ENCODE results near the gene RAVER1.
A peak's percentile ranks its signal among the peaks of the same experiment; 100 is the strongest.
"Not testable (repeated sequence)": the region's sequence is repeated elsewhere in the genome, so short reads cannot be mapped to it uniquely, and the experiment has no call there.

The RAVER1 gene, protein sequence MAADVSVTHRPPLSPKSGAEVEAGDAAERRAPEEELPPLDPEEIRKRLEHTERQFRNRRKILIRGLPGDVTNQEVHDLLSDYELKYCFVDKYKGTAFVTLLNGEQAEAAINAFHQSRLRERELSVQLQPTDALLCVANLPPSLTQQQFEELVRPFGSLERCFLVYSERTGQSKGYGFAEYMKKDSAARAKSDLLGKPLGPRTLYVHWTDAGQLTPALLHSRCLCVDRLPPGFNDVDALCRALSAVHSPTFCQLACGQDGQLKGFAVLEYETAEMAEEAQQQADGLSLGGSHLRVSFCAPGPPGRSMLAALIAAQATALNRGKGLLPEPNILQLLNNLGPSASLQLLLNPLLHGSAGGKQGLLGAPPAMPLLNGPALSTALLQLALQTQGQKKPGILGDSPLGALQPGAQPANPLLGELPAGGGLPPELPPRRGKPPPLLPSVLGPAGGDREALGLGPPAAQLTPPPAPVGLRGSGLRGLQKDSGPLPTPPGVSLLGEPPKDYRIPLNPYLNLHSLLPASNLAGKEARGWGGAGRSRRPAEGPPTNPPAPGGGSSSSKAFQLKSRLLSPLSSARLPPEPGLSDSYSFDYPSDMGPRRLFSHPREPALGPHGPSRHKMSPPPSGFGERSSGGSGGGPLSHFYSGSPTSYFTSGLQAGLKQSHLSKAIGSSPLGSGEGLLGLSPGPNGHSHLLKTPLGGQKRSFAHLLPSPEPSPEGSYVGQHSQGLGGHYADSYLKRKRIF

DNA sequence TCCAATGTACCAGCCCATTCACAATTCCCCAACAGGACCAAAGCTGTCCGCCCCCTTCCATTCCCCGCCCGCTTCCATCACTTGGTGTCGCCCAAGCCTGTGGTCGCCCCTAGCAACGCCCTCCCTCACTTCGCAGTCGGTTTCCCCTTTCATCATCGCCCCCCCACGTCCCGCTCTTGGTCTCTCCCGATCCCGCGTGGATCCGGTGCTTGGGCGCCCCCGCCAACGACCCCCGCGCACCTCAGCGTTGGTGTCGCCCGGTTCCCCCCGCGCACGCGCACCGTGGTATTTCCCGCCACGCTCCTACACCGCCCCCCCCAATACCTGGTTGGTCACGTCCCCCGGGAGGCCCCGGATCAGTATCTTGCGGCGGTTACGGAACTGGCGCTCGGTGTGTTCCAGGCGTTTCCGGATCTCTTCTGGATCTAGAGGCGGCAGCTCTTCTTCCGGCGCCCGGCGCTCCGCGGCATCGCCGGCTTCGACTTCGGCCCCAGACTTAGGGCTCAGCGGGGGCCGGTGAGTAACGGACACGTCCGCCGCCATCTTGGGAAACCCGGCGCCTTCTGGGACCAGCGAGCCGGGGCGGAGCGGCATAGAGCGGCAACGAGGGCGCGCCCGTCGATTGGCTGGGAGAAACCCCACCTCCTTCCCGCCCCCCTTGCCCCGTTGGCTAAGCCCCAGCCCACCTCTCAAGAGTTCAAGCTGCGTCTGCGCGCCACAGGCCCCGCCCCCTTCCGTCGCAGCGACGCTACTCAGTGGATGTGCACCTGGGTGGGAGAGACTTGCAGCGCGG lies at the start of gene RAVER1:
TSS of gene RAVER1 (minus strand) at position 565 of the 793 bp plus-strand sequence. CDS start at position 543, 22 bp downstream.
- H3K4me3 ChIP-seq (ENCODE audit: low read depth, low read length) = peak within 1 kb of the TSS; percentile 67
- TF ChIP-seq MYC (IDR thresholded peaks at IDR 0.05; ENCODE audit: low read depth, low read length) (no peak), MAX (IDR thresholded peaks at IDR 0.05; ENCODE audit: low read depth, low read length) (no peak), CTCF (IDR thresholded peaks at IDR 0.05; ENCODE audit: low read depth, low read length) (no peak), POLR2A (IDR thresholded peaks at IDR 0.05; ENCODE audit: extremely low read depth, insufficient read length) (no peak)
- DNase-seq (ENCODE audit: low read depth) = peak; percentile 100

GRCh38 chr19:10383223-10383499 lies 49.8 kb upstream of the RAVER1 start:
- H3K4me3 ChIP-seq (ENCODE audit: low read depth, low read length); DNase-seq (ENCODE audit: low read depth): not testable (repeated sequence)

DNA sequence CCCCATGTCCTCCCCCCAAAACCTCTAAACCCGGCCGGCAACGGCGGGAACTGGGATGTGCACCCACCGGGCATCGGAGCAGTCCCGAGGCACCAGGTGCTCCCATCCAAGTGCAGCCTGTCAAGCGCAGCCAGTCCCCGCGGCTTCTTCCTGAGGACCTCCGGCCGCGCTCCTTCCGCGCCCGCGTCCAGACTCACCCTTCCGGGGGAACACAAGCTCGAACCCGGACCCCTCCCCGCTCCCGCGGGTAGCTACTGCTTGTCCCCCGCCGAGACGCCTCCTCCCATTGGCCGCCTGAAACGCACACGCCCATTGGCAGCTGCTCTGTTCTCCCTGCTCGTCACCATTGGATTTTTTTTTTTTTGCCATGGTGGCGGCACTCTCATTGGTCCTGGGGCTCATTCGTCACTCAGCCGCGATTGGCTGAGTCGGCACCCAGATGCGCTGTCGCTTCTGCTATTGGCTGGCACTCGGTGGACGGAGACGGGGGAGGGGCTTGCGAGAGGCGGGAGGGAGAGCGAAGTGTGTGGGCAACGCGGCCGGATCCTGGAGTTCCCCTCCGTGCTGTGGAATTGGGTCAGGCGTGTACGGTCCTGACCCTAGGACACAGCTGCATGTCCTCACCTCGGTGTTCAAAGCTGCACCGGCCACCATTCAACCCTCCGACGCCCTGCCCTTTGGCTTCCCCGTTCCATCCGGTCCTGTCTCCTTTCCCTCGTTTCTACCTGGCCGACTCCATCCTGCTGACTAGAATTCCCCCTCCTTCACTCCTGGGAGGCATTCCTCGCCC lies 47.2 kb upstream of the RAVER1 start, which contains the start of gene TYK2:
TSS of gene TYK2 (minus strand) at position 260 of the 790 bp plus-strand sequence. CDS start 2,166 bp downstream, outside the sequence.
- DNase-seq (ENCODE audit: low read depth) = peak; percentile 100
- peak within 1 kb of the TSS; percentile 76 for H3K4me3 ChIP-seq (ENCODE audit: low read depth, low read length)
- peak; percentile 98 for TF ChIP-seq POLR2A (IDR thresholded peaks at IDR 0.05; ENCODE audit: extremely low read depth, insufficient read length)
- TF ChIP-seq CTCF (IDR thresholded peaks at IDR 0.05; ENCODE audit: low read depth, low read length) = no peak
- peak; percentile 87 for TF ChIP-seq MYC (IDR thresholded peaks at IDR 0.05; ENCODE audit: low read depth, low read length)
- peak; percentile 86 for TF ChIP-seq MAX (IDR thresholded peaks at IDR 0.05; ENCODE audit: low read depth, low read length)

GRCh38 chr19:10379880-10380312 lies 46.6 kb upstream of the RAVER1 start:
- H3K4me3 ChIP-seq (ENCODE audit: low read depth, low read length) = peak overlapping the region; percentile 76
- DNase-seq (ENCODE audit: low read depth) = no peak
- TF ChIP-seq CTCF (IDR thresholded peaks at IDR 0.05; ENCODE audit: low read depth, low read length) = no peak
- 0 out of 2 replicates have a peak, but pooled peaks have one; percentile 12 for TF ChIP-seq MYC (IDR thresholded peaks at IDR 0.05; ENCODE audit: low read depth, low read length)
- no peak for TF ChIP-seq POLR2A (IDR thresholded peaks at IDR 0.05; ENCODE audit: extremely low read depth, insufficient read length)

DNA sequence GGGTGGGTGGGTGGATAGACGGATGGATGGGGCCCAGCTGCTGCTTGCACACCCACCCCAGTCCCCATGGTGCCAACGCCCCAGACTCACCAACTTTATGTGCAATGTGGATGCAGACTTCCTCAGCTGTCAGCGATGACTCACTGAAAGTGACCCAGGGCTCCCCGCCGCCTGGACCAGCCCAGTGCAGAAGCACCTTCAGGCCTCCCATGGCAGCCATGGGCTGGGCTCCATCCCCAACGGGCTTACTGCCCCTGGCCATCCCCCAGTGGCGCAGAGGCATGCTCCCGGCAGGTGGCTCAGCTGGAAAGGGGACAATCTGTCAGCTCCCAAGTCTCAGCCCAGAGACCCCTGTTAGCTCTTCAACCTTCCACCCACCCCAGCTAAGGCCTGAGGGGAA lies 44.8 kb upstream of the RAVER1 start:
- no peak overlapping the region for H3K4me3 ChIP-seq (ENCODE audit: low read depth, low read length)
- TF ChIP-seq MAX (IDR thresholded peaks at IDR 0.05; ENCODE audit: low read depth, low read length) = no peak
- TF ChIP-seq POLR2A (IDR thresholded peaks at IDR 0.05; ENCODE audit: extremely low read depth, insufficient read length) = no peak
- no peak for TF ChIP-seq MYC (IDR thresholded peaks at IDR 0.05; ENCODE audit: low read depth, low read length)
- no peak for DNase-seq (ENCODE audit: low read depth)

DNA sequence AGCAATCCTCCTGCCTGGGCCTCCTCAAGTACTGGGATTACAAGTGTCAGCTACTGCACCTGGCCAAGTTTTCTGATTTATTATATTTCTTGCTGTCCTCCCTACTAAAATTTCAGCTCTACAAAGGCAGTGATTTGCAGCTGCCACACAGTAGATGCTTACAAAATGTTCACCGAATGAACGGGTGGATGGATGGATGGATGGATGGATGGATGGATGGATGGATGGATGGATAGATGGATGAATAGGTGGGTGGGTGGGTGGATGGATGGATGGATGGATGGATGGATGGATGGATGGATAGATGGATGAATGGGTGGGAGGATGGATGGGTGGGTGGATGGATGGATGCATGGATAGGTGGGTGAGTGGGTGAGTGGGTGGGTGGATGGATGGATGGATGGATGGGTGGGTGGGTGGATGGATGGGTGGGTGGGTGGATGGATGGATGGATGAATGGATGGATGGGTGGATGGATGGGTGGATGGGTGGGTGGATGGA lies 43.9 kb upstream of the RAVER1 start:
- not testable (repeated sequence) for H3K4me3 ChIP-seq (ENCODE audit: low read depth, low read length); DNase-seq (ENCODE audit: low read depth)

All from NB4 (cell line).